Measurements from ENCODE around the gene DLGAP1.

The DLGAP1 gene

GRCh38 chr18:3456686-3457069 lies 998.4 kb downstream of the DLGAP1 start:
- no peak for DNase-seq

GRCh38 chr18:3455907-3456685 lies 999.0 kb downstream of the DLGAP1 start:
- no peak for DNase-seq
- TF ChIP-seq GATA1 (IDR thresholded peaks at IDR 0.05; ENCODE audit: low read depth, low read length) (no peak), POLR2A (IDR thresholded peaks at IDR 0.05; ENCODE audit: low read length) (peak; percentile 7)

More at GRCh38 chr18:3456686-3457069, 998.4 kb downstream of the DLGAP1 start:
- TF ChIP-seq POLR2A (IDR thresholded peaks at IDR 0.05; ENCODE audit: low read length) = no peak
- no peak for TF ChIP-seq GATA1 (IDR thresholded peaks at IDR 0.05; ENCODE audit: low read depth, low read length)

GRCh38 chr18:3455090-3455635 lies 999.9 kb downstream of the DLGAP1 start:
- TF ChIP-seq GATA1 (IDR thresholded peaks at IDR 0.05; ENCODE audit: low read depth, low read length) = no peak
- peak; percentile 4 for TF ChIP-seq POLR2A (IDR thresholded peaks at IDR 0.05; ENCODE audit: low read length)
- no peak for DNase-seq

DNA sequence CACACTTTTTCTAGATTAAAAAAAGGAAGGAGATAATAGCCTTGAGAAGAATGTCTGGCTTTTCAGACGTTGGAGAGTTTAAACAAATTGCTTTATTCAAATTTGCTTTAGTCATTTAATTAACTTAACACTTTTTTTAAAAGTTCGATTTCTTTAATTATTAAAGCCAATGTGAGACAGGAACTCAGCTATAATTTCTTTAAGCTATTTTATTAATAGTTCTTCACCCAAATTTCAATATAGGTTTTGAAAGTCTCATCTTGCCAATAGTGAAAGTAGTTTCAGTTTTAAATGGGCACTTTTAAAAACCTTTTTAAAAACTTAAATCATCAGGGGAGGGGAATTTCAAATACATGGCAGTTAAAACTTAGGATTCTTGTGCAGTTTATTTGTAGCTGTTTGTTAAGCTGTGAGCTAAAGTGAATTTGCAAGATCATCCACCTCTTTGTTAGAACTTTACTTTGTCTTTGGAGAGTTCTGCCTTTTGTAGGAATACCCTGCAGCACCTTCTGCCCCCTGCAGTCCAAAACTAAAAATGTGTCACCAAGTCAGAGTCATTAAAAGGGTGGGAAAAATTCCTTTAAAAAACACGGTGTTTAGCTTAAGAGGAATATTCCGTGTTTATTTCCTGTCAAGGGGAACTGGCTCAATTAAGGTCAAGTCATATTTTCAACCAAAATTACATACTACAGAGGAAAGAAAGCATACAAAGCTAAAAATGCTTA lies 1000.6 kb downstream of the DLGAP1 start:
- DNase-seq = peak; percentile 85 to 89
- TF ChIP-seq GATA1 (IDR thresholded peaks at IDR 0.05; ENCODE audit: low read depth, low read length) (no peak), POLR2A (IDR thresholded peaks at IDR 0.05; ENCODE audit: low read length) (peak; percentile 43)

DNA sequence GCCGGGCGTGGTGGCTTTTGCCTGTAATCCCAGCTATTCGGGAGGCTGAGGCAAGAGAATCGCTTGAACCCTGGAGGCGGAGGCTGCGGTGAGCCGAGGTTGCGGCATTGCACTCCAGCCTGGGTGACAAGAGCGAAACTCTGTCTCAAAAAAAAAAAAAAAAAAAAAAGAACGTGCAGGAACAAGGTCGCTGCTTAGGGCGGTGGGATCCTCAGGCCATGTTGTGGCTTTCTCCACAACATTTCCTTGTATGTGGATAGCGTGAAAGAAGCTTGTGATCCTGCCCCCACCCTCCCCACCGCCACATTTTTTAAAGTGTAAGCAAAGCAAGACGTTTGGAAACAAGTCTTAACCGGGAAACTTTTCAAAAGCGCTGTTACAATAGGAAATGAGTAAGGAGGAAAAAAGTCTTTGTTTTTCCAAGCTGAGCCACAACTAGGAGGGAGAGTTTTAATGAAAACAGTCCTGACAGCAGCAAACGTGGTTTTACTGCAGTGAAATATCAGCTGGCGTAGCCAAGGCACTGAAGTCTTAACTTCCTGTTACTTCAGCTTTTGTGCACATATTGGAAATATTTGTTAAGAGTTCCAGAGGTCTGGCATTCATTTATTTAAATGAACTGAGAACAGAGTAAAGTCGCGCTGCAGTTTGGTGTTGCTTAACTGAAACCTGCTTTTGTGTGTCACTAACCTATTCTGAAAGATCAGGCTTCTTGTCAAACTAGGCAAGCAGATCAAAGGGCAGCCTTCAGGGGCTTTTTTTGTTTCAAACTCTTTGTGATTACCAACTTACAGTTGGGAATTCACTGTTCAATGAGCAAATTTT lies 1001.4 kb downstream of the DLGAP1 start:
- TF ChIP-seq POLR2A (IDR thresholded peaks at IDR 0.05; ENCODE audit: low read length) = no peak
- TF ChIP-seq GATA1 (IDR thresholded peaks at IDR 0.05; ENCODE audit: low read depth, low read length) = no peak
- peak; percentile 68 to 78 for DNase-seq

GRCh38 chr18:3452750-3453539 lies 1002.2 kb downstream of the DLGAP1 start:
- DNase-seq = peak; percentile 57 to 69
- TF ChIP-seq POLR2A (IDR thresholded peaks at IDR 0.05; ENCODE audit: low read length) = peak; percentile 10
- TF ChIP-seq GATA1 (IDR thresholded peaks at IDR 0.05; ENCODE audit: low read depth, low read length) = no peak

GRCh38 chr18:3451989-3452749 lies 1002.9 kb downstream of the DLGAP1 start:
- peak; percentile 14 for TF ChIP-seq POLR2A (IDR thresholded peaks at IDR 0.05; ENCODE audit: low read length)
- no peak for TF ChIP-seq GATA1 (IDR thresholded peaks at IDR 0.05; ENCODE audit: low read depth, low read length)
- DNase-seq = peak; percentile 74 to 84

DNA sequence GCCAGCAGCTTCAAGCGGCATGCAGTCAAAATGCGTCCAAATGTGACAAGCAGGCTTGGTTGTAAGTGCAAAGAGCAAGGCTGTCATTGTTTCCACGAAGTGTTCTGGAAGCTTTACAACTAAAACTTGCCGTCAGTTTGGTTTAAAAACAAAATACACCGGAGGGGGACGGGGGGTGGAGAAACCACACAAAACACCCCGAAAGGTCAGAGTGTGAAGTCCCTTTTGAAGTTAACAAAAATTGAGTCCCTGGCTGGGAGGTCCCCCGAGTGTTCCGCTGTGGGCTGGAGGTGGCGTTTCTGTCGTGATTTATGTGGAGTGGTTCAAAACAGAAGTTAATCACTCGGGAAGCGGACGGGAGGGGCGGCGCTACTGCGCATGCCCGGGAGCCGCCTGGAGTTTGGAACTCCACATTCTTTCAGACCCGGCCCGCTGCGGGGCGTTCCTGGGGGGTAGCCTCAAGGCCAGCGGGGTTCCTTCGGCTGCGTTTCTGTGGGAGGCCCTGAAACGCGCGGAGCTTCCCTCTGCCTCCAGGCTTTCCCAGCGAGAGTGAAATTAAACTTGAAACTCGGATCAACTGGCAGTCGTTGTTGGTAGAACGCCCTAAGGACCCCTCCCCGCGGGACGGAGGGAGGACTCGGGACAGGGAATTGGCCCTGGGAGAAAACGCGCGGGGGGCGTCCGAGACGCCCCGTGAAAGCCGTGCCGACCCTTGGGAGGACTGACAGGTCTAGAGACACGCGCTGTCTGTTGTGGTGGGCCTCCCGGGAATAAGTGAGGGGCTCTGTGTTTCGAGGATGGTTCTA lies 1003.7 kb downstream of the DLGAP1 start:
- peak; percentile 86 to 95 for DNase-seq
- TF ChIP-seq POLR2A (IDR thresholded peaks at IDR 0.05; ENCODE audit: low read length) (peak; percentile 91), GATA1 (IDR thresholded peaks at IDR 0.05; ENCODE audit: low read depth, low read length) (no peak)

DNA sequence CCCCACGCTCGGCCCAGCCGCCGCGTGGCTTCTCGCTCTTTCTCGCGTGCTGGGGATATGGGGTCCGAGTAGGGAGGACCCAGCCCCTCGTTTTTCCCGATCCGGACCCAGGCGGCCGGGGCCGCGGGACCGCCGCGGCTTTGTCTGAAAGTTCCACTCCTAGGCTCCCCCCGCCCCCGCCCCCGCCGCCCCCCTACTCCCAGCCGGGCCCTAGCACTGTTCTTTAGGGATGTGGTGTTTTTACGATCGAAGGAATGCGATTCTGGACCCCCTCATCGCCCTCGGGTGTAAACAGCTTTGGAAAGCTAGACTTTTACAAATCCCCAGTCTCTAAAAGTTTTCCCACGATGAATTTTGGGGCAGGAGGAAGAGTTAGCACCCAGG lies 1004.3 kb downstream of the DLGAP1 start:
- no peak for DNase-seq
- TF ChIP-seq POLR2A (IDR thresholded peaks at IDR 0.05; ENCODE audit: low read length) (no peak), GATA1 (IDR thresholded peaks at IDR 0.05; ENCODE audit: low read depth, low read length) (no peak)

DNA sequence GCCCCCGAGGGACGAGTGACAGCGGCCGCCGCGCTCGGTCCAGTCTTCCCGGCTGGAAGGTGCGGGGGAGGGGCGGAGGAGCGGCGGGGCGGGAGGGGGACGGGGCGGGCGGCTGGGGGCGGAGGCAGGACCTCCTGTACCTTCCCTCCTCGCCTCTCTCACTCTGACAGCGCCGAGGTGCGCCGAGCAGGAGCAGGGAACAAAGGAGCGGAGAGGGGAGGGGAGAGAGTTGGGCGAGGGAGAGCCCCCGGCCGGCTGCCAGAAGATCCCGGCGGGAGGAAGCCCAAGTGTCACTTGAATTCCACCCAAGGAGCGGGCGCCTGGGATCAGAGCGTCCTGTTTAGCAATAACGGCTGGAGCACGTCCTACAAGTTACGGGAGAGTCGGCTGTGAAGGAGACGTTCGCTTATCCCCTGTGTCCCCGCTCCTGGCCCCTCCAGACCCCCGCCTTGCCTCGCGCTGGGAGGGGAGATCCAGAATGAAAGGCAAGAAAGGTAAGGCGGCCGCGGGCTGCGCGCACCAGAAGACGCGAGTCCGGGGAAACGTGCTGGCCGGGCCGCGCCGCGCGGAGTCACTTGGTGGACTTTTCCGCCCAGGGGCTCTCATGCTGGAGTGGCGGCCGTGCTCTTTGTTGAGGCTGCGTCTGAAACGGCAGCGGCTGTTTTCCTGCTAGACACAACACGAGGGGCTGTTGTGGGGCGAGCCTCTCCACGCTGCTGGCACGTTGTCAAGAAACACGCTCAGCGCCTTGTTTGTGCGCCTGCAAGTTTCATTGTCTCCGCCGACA lies 1004.9 kb downstream of the DLGAP1 start, which contains the start of gene TGIF1:
TSS of gene TGIF1 (plus strand) at position 161 of the 787 bp plus-strand sequence. CDS start at position 479, 318 bp downstream.
- DNase-seq = peak; percentile 87 to 93
- TF ChIP-seq GATA1 (IDR thresholded peaks at IDR 0.05; ENCODE audit: low read depth, low read length) (no peak), POLR2A (IDR thresholded peaks at IDR 0.05; ENCODE audit: low read length) (peak; percentile 88)

All from erythroblast (primary cell).